SK-N-SH (cell line): ENCODE data around the gene TTC21B. TPM values are rescaled to one million over a fixed set of nuclear protein-coding genes. Genes with fewer than 3 reads are reported as not detected.
A peak's percentile ranks its signal among the peaks of the same experiment; 100 is the strongest.

Experiments
- CTCF ChIA-PET: fragments of 300-600, 350-600 bp; formaldehyde crosslinking; extraction: SDS; loops from one replicate; lab custom pipeline; 2021; lab: Yijun Ruan, JAX
- POLR2A ChIA-PET: fragments of 350-600 bp; sonication (Branson Sonifier 250); formaldehyde crosslinking; extraction: SDS; loops from one replicate; lab custom pipeline; 2020; ENCODE audit warnings: antibody characterized with exemption, inconsistent platforms; lab: Yijun Ruan, JAX
- DNase-seq: peaks from one replicate; pipeline ENCODE4 v3.0.0; 2012
- H2AFZ ChIP-seq: fragments of 200-600 bp; sonication (generic); 2 replicates; pipeline ENCODE4 v1.8.1; 2016; ENCODE audit warnings: antibody characterized with exemption, mild to moderate bottlenecking, low read depth
- H3F3A ChIP-seq: fragments of 200-600 bp; sonication (generic); replicated peaks from 2 replicates; pipeline ENCODE3; 2016; ENCODE audit warnings: antibody characterized with exemption, mild to moderate bottlenecking; ENCODE audit not compliant: insufficient read depth
- H3K27ac ChIP-seq, 2 experiments: fragments of 200-500 bp in 1 of 2; fragments of 200-600 bp in 1 of 2; sonication (Bioruptor generic) in 1 of 2; sonication (generic), shearing (Covaris generic) in 1 of 2; 2 replicates each; pipeline versions ENCODE4 v1.5.1 to v1.6.1; 2014 to 2016; ENCODE audit warnings: low read depth in 2 of 2, inconsistent platforms in 1 of 2, low read length in 1 of 2, mild to moderate bottlenecking in 1 of 2, mixed read lengths in 1 of 2
- H3K27me3 ChIP-seq: fragments of 200-600 bp; sonication (generic), shearing (Covaris generic); 2 replicates; pipeline ENCODE4 v1.6.1; 2016; ENCODE audit warnings: mixed run types; ENCODE audit not compliant: insufficient read depth
- H3K36me3 ChIP-seq, 2 experiments: fragments of 200-500 bp in 1 of 2; fragments of 200-600 bp in 1 of 2; sonication (Bioruptor generic) in 1 of 2; sonication (generic) in 1 of 2; replicated peaks in 1 of 2; 2 replicates each; pipeline versions ENCODE3 to v1.5.1; 2014 to 2016; ENCODE audit warnings: low read length in 1 of 2, mild to moderate bottlenecking in 1 of 2; ENCODE audit not compliant: insufficient read depth in 2 of 2, control insufficient read depth in 1 of 2
- H3K4me1 ChIP-seq, 2 experiments: fragments of 200-500 bp in 1 of 2; fragments of 200-600 bp in 1 of 2; sonication (Bioruptor generic) in 1 of 2; sonication (generic), shearing (Covaris generic) in 1 of 2; 2 replicates each; pipeline versions ENCODE4 v1.5.1 to v1.6.1; 2014 to 2016; ENCODE audit warnings: low read depth in 1 of 2, low read length in 1 of 2, mixed run types in 1 of 2; ENCODE audit not compliant: insufficient read depth in 2 of 2, control insufficient read depth in 1 of 2
- H3K4me2 ChIP-seq: fragments of 200-600 bp; sonication (generic), shearing (Covaris generic); 2 replicates; pipeline ENCODE4 v1.6.1; 2017; ENCODE audit warnings: mixed run types
- H3K4me3 ChIP-seq, 2 experiments: fragments of 200-500 bp in 1 of 2; fragments of 200-600 bp in 1 of 2; sonication (Bioruptor generic) in 1 of 2; sonication (generic), shearing (Covaris generic) in 1 of 2; 2 replicates each; pipeline versions ENCODE4 v1.5.1 to v1.8.1; 2014 to 2016; ENCODE audit warnings: low read depth in 2 of 2, inconsistent platforms in 1 of 2, low read length in 1 of 2, mild to moderate bottlenecking in 1 of 2, mixed read lengths in 1 of 2, moderate library complexity in 1 of 2
- H3K79me2 ChIP-seq: fragments of 200-600 bp; sonication (generic); 2 replicates; pipeline ENCODE4 v1.8.1; 2017; ENCODE audit warnings: mild to moderate bottlenecking; ENCODE audit not compliant: insufficient read depth
- H3K9ac ChIP-seq: fragments of 200-600 bp; sonication (generic); 2 replicates; pipeline ENCODE4 v1.6.1; 2017; ENCODE audit warnings: mixed run types
- H3K9me2 ChIP-seq: fragments of 200-600 bp; sonication (generic); 2 replicates; pipeline ENCODE4 v1.6.1; 2017; ENCODE audit warnings: mixed run types
- H3K9me3 ChIP-seq: fragments of 200-600 bp; sonication (generic); 2 replicates; pipeline ENCODE4 v1.6.1; 2017; ENCODE audit warnings: mixed run types, mild to moderate bottlenecking, moderate library complexity
- H4K20me1 ChIP-seq: fragments of 200-600 bp; sonication (generic); 2 replicates; pipeline ENCODE4 v1.6.1; 2017; ENCODE audit warnings: mild to moderate bottlenecking, mixed run types; ENCODE audit not compliant: insufficient read depth
- ELF1 ChIP-seq: IDR thresholded peaks from 2 replicates; pipeline ENCODE4 v1.4.0; 2012
- EP300 ChIP-seq, 2 experiments: IDR thresholded peaks; 2 replicates each; pipeline versions ENCODE4 v1.4.0 to v1.6.1; 2012; ENCODE audit warnings: borderline replicate concordance in 1 of 2, low read depth in 1 of 2, low read length in 1 of 2
- GATA2 ChIP-seq: sonication (generic); formaldehyde crosslinking; IDR thresholded peaks from 2 replicates; pipeline ENCODE4 v1.5.0; 2020; ENCODE audit warnings: mild to moderate bottlenecking, missing genetic modification reagents
- MEF2A ChIP-seq: IDR thresholded peaks from 2 replicates; pipeline ENCODE4 v1.4.0; 2012; ENCODE audit warnings: low read depth, borderline replicate concordance
- NFIC ChIP-seq: IDR thresholded peaks from 2 replicates; pipeline ENCODE4 v1.4.0; 2012; ENCODE audit warnings: borderline replicate concordance
- NRF1 ChIP-seq: IDR thresholded peaks from 2 replicates; pipeline ENCODE4 v1.6.1; 2012; ENCODE audit warnings: low read depth, mild to moderate bottlenecking, low read length
- POLR2AphosphoS5 ChIP-seq: IDR thresholded peaks from 2 replicates; pipeline ENCODE4 v1.6.1; 2012; ENCODE audit warnings: low read depth, low read length
- RAD21 ChIP-seq: IDR thresholded peaks from 2 replicates; pipeline ENCODE4 v1.6.1; 2012; ENCODE audit warnings: mild to moderate bottlenecking, low read length
- RFX5 ChIP-seq: IDR thresholded peaks from 2 replicates; pipeline ENCODE4 v1.6.1; 2012; ENCODE audit warnings: mild to moderate bottlenecking, improper control_type of control experiment, low read length
- RXRA ChIP-seq: IDR thresholded peaks from 2 replicates; pipeline ENCODE4 v1.4.0; 2012; ENCODE audit warnings: low read depth, mild to moderate bottlenecking, borderline replicate concordance
- SIN3A ChIP-seq: IDR thresholded peaks from 2 replicates; pipeline ENCODE4 v1.6.1; 2012; ENCODE audit warnings: low read depth, mild to moderate bottlenecking, low read length, moderate library complexity, borderline replicate concordance
- SMC3 ChIP-seq: IDR thresholded peaks from 2 replicates; pipeline ENCODE4 v1.6.1; 2012; ENCODE audit warnings: low read depth, low read length, improper control_type of control experiment
- TEAD4 ChIP-seq: IDR thresholded peaks from 2 replicates; pipeline ENCODE4 v1.4.0; 2012; ENCODE audit warnings: mild to moderate bottlenecking, borderline replicate concordance; ENCODE audit not compliant: insufficient read depth
- YY1 ChIP-seq: IDR thresholded peaks from 2 replicates; pipeline ENCODE4 v1.4.0; 2012; ENCODE audit warnings: low read depth, mild to moderate bottlenecking
- WGBS: methylation state at CpG from one replicate; pipeline ENCODE4 v1.1.6; 2017; ENCODE audit warnings: low lambda C conversion rate; 5-methylcytosine and 5-hydroxymethylcytosine counted together
- polyA plus RNA-seq, 3 experiments: library from polyadenylated mRNA; depleted of rRNA; stranded (reverse); fragments of >200 nt; gene quantifications; 2 replicates each; pipeline ENCODE4 v1.2.3, GENCODE V29; 2012
- TF ChIP-seq, protein P1 (sequence below): fragments of 200-600 bp; sonication (generic); IDR thresholded peaks from 2 replicates; pipeline ENCODE4 v1.6.1; 2017; ENCODE audit warnings: antibody characterized with exemption, mild to moderate bottlenecking, moderate library complexity
- TF ChIP-seq, protein P2 (sequence below): fragments of 150-350 bp; IDR thresholded peaks from 2 replicates; pipeline ENCODE4 v1.6.1; 2016; ENCODE audit warnings: mild to moderate bottlenecking, low read depth, low read length
- TF ChIP-seq, protein P3 (sequence below): IDR thresholded peaks from 2 replicates; pipeline ENCODE4 v1.4.0; 2012; ENCODE audit warnings: low read depth
- TF ChIP-seq, protein P4 (sequence below): IDR thresholded peaks from 2 replicates; pipeline ENCODE4 v1.4.0; 2012; ENCODE audit warnings: low read depth, borderline replicate concordance

Gene TTC21B
- polyA plus RNA-seq, 1 of the 3 experiments (the other 2 are of a cell fraction): 10.1 TPM

DNA sequence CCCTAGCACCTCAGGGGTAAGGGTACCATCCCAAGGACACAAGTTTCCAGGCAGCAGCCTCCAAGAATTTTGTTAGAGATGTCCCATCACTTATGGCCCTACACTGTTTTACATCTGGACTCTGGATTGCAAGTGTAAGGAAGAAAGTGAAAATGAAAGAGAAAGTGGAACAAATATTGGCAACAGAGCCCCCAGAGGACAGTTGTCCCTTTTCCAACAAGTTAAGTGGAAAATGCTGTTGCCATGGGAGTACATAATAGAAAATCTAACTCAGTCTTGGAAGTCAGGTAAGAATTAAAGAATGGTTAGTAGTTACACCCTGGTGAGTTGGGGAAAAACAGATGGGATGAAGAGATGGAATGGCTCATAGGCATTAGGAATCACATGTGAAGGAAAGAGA, 50.6 kb downstream of the TTC21B start:
- Histone ChIP-seq H3K27ac (no peak overlapping the region), H3K36me3 (peaks cover 58 to 74% of the 10 kb centered on the region in 2 experiments), H2AFZ (no peak overlapping the region), H3K79me2 (no peaks in the 10 kb centered on the region), H3K27me3 (no peaks in the 10 kb centered on the region), H3K4me3 (peak overlapping the region in 1 of 2 experiments; percentile 36; a peak in 1 of 4 replicates), H3K9me3 (no peaks in the 10 kb centered on the region), H4K20me1 (no peaks in the 10 kb centered on the region), H3K4me1 (peaks cover 0 to 2% of the 10 kb centered on the region in 2 experiments; a peak in 2 of 4 replicates), H3F3A (peaks cover 8% of the 10 kb centered on the region), H3K4me2 (peak overlapping the region; percentile 62), H3K9me2 (no peaks in the 10 kb centered on the region; the same call in 1 of the 2 replicates), H3K9ac (0 out of 2 replicates have a peak overlapping the region, but pooled peaks have one; percentile 1)
- ChIA-PET POLR2A (interaction anchor here (0.7 kb wide), 1 partner anchor 28 kb away, joined by 3 read pairs; no protein-coding TSS in a partner anchor), CTCF (interaction anchor here (1.4 kb wide), 1 partner anchor 28 kb away, joined by 4 read pairs; no protein-coding TSS in a partner anchor)
- no peak for DNase-seq
- TF ChIP-seq, protein P1, sequence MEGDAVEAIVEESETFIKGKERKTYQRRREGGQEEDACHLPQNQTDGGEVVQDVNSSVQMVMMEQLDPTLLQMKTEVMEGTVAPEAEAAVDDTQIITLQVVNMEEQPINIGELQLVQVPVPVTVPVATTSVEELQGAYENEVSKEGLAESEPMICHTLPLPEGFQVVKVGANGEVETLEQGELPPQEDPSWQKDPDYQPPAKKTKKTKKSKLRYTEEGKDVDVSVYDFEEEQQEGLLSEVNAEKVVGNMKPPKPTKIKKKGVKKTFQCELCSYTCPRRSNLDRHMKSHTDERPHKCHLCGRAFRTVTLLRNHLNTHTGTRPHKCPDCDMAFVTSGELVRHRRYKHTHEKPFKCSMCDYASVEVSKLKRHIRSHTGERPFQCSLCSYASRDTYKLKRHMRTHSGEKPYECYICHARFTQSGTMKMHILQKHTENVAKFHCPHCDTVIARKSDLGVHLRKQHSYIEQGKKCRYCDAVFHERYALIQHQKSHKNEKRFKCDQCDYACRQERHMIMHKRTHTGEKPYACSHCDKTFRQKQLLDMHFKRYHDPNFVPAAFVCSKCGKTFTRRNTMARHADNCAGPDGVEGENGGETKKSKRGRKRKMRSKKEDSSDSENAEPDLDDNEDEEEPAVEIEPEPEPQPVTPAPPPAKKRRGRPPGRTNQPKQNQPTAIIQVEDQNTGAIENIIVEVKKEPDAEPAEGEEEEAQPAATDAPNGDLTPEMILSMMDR: 0 out of 2 replicates have a peak, but pooled peaks have one; percentile 18
- no peak for TF ChIP-seq TEAD4

DNA sequence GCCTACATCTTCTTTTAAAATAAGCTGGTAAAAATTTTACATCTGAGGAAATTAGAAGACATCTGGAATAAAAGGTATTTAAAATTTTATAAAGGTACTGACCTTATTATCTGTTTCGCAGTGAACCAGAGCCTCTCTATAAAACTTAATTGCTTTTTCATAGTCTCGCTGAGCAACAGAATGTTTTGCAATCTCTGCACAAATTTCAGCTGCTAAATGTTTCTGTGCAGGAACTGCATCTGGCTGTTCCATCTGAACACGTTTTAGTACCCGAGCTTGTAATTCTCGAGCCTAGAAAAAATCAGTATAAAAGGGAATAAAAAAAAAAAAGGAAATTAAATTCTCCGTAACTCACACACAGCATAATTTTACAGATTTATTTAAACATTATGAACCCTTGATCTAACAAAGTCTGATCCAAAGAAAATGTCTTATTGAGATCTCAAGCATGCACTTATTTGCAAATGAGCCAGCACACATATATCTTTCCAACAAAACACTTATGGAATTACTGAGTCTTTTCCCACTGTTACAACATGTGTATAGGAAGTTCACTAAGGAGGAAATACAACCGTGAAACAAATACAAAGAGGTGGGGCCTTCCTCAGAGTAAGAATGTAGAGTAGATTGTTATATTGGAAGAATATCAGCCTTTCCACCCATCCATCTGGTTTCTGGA, 51.8 kb downstream of the TTC21B start:
- Histone ChIP-seq H3K4me2 (peak overlapping the region; percentile 62; the same call in 1 of the 2 replicates), H3K27ac (no peak overlapping the region), H3K4me1 (peaks cover 0 to 2% of the 10 kb centered on the region in 2 experiments; a peak in 1 of 4 replicates), H3K9me3 (no peaks in the 10 kb centered on the region), H3K9me2 (no peaks in the 10 kb centered on the region), H3F3A (peaks cover 3% of the 10 kb centered on the region), H3K79me2 (no peaks in the 10 kb centered on the region), H3K27me3 (no peaks in the 10 kb centered on the region), H3K9ac (no peak overlapping the region), H4K20me1 (no peaks in the 10 kb centered on the region), H3K4me3 (no peak overlapping the region), H2AFZ (no peak overlapping the region), H3K36me3 (peaks cover 60 to 80% of the 10 kb centered on the region in 2 experiments)
- TF ChIP-seq GATA2 (no peak), RXRA (no peak), NRF1 (no peak)
- CTCF ChIA-PET: interaction anchor here (0.7 to 1.4 kb wide), 2 partner anchors 9 to 22 kb away, joined by 3 read pairs; no protein-coding TSS in a partner anchor
- no peak for DNase-seq
- POLR2A ChIA-PET: no interaction called here
- WGBS: 97% methylated on average over 7 of the region's 7 CpGs

DNA sequence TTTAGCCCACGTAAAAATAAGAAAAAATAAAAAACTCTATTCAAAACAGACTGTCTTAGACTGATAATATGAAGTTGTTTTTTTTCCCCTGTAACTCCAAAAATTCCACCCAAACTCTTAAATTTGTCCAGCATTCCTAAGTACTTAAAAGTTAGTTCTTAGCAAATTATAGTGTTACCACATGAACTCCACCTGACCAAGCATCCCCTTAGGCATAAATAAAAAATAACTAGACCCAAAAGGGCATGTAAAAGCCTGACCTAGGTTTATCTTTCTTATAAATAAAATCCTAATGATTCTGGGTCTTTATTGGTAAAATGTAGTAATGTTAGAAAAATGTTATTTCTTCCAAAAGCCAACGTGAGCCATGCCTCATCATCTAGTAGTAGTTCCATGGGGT, 54.3 kb downstream of the TTC21B start:
- H3K4me1 ChIP-seq: peaks cover 0 to 2% of the 10 kb centered on the region in 2 experiments; a peak in 1 of 4 replicates
- no peak overlapping the region for H2AFZ ChIP-seq
- no peaks in the 10 kb centered on the region for H3K9me3 ChIP-seq
- H4K20me1 ChIP-seq: no peaks in the 10 kb centered on the region
- H3K4me2 ChIP-seq: no peak overlapping the region
- WGBS: 96% methylated on average over 2 of the region's 2 CpGs
- DNase-seq: no peak
- no peak overlapping the region for H3K4me3 ChIP-seq
- H3K36me3 ChIP-seq: peaks cover 62 to 74% of the 10 kb centered on the region in 2 experiments
- H3K9me2 ChIP-seq: no peaks in the 10 kb centered on the region
- no peaks in the 10 kb centered on the region for H3K79me2 ChIP-seq
- ChIA-PET POLR2A (no interaction called here), CTCF (no interaction called here)
- no peak overlapping the region for H3K9ac ChIP-seq
- H3F3A ChIP-seq: no peaks in the 10 kb centered on the region
- H3K27ac ChIP-seq: no peak overlapping the region
- no peaks in the 10 kb centered on the region for H3K27me3 ChIP-seq
- TF ChIP-seq SIN3A (no peak), POLR2AphosphoS5 (no peak), YY1 (no peak), NFIC (no peak), SMC3 (no peak), MEF2A (no peak), RFX5 (no peak), RAD21 (no peak), ELF1 (no peak), EP300 (IDR thresholded peaks at IDR 0.05; ENCODE audit: borderline replicate concordance in 1 of 2, low read depth in 1 of 2, low read length in 1 of 2) (no peak)
- TF ChIP-seq, protein P2, sequence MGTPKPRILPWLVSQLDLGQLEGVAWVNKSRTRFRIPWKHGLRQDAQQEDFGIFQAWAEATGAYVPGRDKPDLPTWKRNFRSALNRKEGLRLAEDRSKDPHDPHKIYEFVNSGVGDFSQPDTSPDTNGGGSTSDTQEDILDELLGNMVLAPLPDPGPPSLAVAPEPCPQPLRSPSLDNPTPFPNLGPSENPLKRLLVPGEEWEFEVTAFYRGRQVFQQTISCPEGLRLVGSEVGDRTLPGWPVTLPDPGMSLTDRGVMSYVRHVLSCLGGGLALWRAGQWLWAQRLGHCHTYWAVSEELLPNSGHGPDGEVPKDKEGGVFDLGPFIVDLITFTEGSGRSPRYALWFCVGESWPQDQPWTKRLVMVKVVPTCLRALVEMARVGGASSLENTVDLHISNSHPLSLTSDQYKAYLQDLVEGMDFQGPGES: no peak
- TF ChIP-seq, protein P3, sequence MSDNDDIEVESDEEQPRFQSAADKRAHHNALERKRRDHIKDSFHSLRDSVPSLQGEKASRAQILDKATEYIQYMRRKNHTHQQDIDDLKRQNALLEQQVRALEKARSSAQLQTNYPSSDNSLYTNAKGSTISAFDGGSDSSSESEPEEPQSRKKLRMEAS: no peak
- TF ChIP-seq, protein P4, sequence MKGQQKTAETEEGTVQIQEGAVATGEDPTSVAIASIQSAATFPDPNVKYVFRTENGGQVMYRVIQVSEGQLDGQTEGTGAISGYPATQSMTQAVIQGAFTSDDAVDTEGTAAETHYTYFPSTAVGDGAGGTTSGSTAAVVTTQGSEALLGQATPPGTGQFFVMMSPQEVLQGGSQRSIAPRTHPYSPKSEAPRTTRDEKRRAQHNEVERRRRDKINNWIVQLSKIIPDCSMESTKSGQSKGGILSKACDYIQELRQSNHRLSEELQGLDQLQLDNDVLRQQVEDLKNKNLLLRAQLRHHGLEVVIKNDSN: no peak
